Left ventricle myocardium inferior (tissue), 1 donor: Measurements from ENCODE around the gene CEPT1. TPM values are rescaled to one million over a fixed set of nuclear protein-coding genes. Genes with fewer than 3 reads are reported as not detected.

Experiments
- DNase-seq: peaks from one replicate; pipeline ENCODE4 v3.0.0-alpha.2; 2020
- H3K27ac ChIP-seq: fragments of 200-600 bp; replicated peaks from 2 replicates; pipeline ENCODE4 v1.8.0; 2021
- H3K27me3 ChIP-seq: fragments of 200-600 bp; 2 replicates; pipeline ENCODE4 v1.8.0; 2021; ENCODE audit warnings: low read depth
- H3K36me3 ChIP-seq: fragments of 200-600 bp; 2 replicates; pipeline ENCODE4 v1.8.0; 2021
- H3K4me1 ChIP-seq: fragments of 200-600 bp; 2 replicates; pipeline ENCODE4 v1.8.0; 2021
- H3K4me3 ChIP-seq: fragments of 200-600 bp; 2 replicates; pipeline ENCODE4 v1.8.0; 2021; ENCODE audit warnings: mild to moderate bottlenecking, moderate library complexity
- H3K9me3 ChIP-seq: fragments of 200-600 bp; replicated peaks from 2 replicates; pipeline ENCODE4 v1.8.0; 2021
- intact Hi-C: fragments of 100-400 bp; cut with micrococcal nuclease; formaldehyde crosslinking; loops from one replicate; pipeline ENCODE4 v1.11.0; 2022
- total RNA-seq: library from RNA; stranded (reverse); fragmentation: NEBNext Ultra II Directional; extraction: Animal tissue kit (Norgen Biotek cat#: 25700); gene quantifications from one replicate; pipeline ENCODE4 v1.2.1, GENCODE V29; 2021
- TF ChIP-seq, protein P1 (sequence below): fragments of 200-600 bp; IDR thresholded peaks from 2 replicates; pipeline ENCODE4 v1.8.0; 2021; ENCODE audit warnings: antibody characterized with exemption, mild to moderate bottlenecking, borderline replicate concordance
- donor health status: DM: no; HTN: yes; CAD: no; lungs with severe emphysema.

CEPT1 gene
- total RNA-seq, 1 donor from 2014 or later, result 14.0 TPM

DNA sequence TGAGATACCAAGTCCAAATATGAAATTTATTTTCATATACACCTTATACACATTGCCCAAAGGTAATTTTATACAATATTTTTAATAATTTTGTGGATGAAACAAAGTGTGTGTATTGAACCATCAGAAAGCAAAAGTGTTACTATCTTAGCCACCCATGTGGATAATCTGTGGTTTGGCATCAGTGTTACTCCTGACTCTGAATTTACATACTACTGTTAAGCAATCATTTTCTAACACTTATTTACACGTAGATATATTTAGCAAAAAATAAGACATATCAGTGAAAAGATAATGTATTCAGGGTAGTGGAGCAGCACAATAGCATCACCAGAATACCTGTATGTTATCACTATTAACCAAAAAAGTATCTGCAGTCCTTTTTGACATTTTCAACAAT lies 36.7 kb downstream of the CEPT1 start:
- H3K27ac ChIP-seq, result no peak overlapping the region
- intact Hi-C loops, result no loop called here
- peaks cover 63% of the 10 kb centered on the region for H3K36me3 ChIP-seq
- no peaks in the 10 kb centered on the region for H3K27me3 ChIP-seq
- no peak overlapping the region for H3K4me3 ChIP-seq
- TF ChIP-seq, protein P1, sequence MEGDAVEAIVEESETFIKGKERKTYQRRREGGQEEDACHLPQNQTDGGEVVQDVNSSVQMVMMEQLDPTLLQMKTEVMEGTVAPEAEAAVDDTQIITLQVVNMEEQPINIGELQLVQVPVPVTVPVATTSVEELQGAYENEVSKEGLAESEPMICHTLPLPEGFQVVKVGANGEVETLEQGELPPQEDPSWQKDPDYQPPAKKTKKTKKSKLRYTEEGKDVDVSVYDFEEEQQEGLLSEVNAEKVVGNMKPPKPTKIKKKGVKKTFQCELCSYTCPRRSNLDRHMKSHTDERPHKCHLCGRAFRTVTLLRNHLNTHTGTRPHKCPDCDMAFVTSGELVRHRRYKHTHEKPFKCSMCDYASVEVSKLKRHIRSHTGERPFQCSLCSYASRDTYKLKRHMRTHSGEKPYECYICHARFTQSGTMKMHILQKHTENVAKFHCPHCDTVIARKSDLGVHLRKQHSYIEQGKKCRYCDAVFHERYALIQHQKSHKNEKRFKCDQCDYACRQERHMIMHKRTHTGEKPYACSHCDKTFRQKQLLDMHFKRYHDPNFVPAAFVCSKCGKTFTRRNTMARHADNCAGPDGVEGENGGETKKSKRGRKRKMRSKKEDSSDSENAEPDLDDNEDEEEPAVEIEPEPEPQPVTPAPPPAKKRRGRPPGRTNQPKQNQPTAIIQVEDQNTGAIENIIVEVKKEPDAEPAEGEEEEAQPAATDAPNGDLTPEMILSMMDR, result no peak
- DNase-seq, result no peak
- H3K4me1 ChIP-seq, result no peaks in the 10 kb centered on the region
- H3K9me3 ChIP-seq, result no peaks in the 10 kb centered on the region

DNA sequence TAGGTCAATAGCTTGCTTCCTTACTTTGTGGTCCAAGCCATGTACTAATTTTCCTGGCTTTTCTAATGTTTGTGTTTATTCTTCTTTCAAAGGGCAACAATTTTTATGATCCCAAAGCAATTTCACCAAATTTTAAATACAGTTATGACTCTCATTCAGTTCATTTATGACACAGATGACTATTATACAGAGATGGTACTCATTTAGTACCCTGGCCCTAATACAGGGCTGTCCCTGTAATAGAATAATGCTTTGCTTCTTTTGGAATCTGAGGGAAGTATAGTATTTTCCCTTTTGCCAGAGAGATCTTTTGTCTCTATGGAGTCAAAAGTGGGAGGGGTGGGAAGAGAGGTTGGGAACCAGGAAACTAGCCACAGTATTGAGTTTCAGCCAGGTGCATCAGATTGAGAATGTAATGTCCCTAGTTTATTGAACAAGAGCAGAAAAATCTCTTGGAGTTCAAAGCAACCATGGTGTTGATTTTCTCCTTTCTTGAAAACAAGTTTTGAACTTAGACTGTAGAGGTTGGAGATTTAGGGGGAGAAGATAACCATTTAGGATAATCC lies 40.0 kb downstream of the CEPT1 start:
- no peak overlapping the region for H3K27ac ChIP-seq
- peaks cover 57% of the 10 kb centered on the region for H3K36me3 ChIP-seq
- H3K4me3 ChIP-seq, result no peak overlapping the region
- DNase-seq, result no peak
- TF ChIP-seq, protein P1, result no peak
- H3K4me1 ChIP-seq, result no peaks in the 10 kb centered on the region
- H3K9me3 ChIP-seq, result no peaks in the 10 kb centered on the region
- intact Hi-C loops, result no loop called here
- H3K27me3 ChIP-seq, result no peaks in the 10 kb centered on the region

DNA sequence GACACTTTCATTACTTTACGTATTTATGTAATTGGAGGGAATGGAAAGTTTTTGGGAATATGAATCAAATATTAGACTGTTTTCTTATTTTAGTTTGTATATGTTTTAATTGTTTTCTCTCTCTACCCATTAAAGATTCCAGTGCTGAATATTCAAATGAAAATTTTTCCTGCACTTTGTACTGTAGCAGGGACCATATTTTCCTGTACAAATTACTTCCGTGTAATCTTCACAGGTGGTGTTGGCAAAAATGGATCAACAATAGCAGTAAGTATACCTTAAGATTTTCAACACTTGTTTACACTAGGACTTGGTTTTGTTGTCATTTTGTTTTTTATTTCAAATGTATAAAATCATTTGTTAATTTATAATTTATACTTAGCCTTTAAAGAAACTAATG lies 42.0 kb downstream of the CEPT1 start:
- no peak overlapping the region for H3K27ac ChIP-seq
- no peaks in the 10 kb centered on the region for H3K4me1 ChIP-seq
- no peak for DNase-seq
- H3K36me3 ChIP-seq, result peaks cover 62% of the 10 kb centered on the region
- no peaks in the 10 kb centered on the region for H3K9me3 ChIP-seq
- intact Hi-C loops, result no loop called here
- TF ChIP-seq, protein P1, result no peak
- no peak overlapping the region for H3K4me3 ChIP-seq
- no peaks in the 10 kb centered on the region for H3K27me3 ChIP-seq

DNA sequence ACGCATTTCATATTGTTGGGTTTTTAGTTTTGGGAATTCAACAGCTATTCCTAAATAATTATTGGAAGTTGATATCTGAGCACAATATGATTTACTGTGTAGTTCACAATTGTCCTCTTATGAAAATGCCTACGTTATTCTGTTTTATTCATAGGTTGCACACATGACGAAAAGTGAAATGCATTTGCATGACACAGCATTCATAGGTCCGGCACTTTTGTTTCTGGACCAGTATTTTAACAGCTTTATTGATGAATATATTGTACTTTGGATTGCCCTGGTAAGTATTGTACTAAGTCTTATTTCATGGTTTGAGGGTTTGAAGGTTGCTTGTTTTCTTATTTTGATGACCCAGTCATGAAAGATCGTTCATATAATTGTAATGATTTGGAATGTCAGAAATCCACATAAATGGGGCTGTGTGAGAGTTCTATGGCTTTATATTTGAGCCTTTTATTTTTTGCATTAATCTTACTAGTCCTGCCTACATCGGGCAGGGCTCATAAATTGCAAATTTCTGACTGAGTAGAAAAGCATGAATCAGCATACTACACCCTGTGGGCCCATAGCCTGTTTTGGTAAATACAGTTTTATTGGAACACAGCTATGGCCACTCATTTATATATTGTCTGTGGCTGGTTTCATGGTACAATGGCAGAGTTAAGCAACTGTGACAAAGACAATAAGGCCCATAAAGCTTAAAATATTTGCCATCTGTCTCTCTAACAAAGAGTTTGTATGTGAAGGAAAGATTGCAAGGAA lies 43.5 kb downstream of the CEPT1 start:
- Histone ChIP-seq H3K9me3 (no peaks in the 10 kb centered on the region), H3K27ac (no peak overlapping the region), H3K4me1 (no peaks in the 10 kb centered on the region), H3K36me3 (peaks cover 68% of the 10 kb centered on the region), H3K4me3 (no peak overlapping the region), H3K27me3 (no peaks in the 10 kb centered on the region)
- DNase-seq, result no peak
- TF ChIP-seq, protein P1, result no peak
- intact Hi-C loops, result no loop called here

DNA sequence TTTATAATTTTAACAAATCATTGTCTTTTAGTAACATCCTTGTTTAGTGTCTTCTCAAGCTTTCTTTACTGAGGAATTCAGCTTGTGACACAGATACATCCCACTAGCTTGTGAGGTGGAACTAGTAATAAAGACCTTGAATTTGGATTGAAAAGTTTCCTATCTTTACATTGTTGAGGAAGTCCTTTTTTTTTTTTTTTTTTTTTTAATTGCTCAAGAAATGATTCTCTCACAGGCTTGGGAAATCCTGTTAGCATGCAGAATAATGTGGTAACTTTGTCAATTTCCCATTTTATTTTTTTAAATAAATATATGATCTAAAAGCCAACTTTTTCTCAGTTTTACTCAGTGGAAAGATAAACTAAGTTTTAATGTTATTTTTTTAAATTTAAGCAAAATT lies 44.6 kb downstream of the CEPT1 start:
- Histone ChIP-seq H3K27me3 (no peaks in the 10 kb centered on the region), H3K27ac (no peak overlapping the region), H3K36me3 (peaks cover 65% of the 10 kb centered on the region), H3K4me3 (no peak overlapping the region), H3K9me3 (no peaks in the 10 kb centered on the region), H3K4me1 (no peaks in the 10 kb centered on the region)
- TF ChIP-seq, protein P1, result no peak
- intact Hi-C loops, result no loop called here
- no peak for DNase-seq
